GM18870 (cell line): ENCODE data around the gene GLP1R.

Source experiments
- ATAC-seq: cut with Tn5 transposase; IDR thresholded peaks from one replicate; pipeline ENCODE4 v1.9.1; 2021; ENCODE audit warnings: moderate library complexity; ENCODE audit not compliant: unreplicated experiment

The GLP1R gene

DNA sequence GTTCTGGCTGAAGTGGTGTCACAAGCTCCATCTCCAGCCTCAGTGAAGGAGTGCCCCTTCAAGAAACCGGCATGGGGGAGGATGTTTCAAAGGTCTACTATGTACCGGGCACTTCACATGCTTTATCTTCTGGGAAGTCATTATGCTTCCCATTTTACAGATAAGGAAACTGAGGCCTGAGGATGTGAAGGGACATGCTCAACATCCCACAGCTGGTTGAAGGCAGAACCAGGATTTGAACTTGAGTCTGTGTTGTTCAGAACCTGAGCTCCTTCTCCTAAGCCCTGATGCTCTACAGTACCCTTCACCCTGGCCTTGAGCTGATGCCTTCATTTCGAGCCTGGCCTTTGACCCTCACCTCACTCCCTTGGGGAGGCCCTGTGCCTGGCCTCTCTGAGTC is 13.0 kb downstream of the GLP1R start:
- ATAC-seq: no peak

DNA sequence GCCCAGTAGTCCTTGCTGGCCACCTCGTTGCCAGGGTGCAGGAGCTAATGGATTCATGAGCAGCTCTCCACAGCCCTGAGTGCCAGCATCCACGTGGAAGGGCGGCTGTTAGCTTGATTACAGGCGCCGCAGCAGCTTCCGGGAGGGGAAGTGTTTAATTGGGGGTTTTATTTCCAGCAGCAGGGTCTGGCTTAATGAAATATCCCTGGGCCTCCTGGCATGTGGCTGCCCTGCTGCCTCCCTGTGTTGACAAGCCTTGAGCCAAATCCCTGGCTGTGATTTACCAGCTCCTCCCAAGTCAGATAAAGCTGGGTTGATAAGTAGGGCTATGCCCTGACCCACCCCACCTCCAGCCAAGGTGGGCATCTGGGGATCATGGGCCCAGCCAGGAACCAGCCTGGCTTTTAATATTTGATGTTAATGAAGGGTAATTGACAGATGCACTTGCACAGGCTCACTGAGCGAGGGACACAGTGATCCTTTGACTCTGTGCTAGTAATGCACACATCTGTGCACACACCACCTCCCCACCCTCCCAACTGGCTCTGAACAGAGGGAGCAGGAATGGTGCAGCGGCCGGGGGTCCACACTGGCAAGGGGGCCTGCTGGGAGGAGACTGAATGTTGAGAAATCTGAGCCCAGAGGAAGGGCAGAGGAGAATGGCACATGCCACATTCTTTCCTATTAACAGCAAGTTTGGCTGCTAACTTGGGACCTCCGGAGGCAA is 13.6 kb downstream of the GLP1R start:
- no peak for ATAC-seq

DNA sequence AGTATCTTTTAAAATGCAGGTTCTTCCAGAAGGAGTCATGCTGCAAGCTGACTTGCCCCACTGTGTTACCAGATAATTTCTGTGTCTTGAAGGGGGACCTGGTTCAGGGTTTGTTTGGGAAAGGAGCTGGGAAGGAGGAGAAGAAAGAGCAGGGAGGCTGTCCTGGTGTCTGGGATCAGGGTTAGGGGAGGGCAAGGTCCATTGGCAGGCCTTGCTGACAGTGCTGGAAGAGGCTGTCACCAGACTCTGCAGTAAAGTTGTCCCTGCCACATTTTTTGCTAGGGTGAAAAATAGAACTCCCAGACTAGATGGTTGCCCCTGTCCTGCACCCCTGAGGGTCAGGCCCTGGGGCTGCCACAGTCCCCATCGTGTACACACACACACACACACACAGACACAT is 14.9 kb downstream of the GLP1R start:
- no peak for ATAC-seq

DNA sequence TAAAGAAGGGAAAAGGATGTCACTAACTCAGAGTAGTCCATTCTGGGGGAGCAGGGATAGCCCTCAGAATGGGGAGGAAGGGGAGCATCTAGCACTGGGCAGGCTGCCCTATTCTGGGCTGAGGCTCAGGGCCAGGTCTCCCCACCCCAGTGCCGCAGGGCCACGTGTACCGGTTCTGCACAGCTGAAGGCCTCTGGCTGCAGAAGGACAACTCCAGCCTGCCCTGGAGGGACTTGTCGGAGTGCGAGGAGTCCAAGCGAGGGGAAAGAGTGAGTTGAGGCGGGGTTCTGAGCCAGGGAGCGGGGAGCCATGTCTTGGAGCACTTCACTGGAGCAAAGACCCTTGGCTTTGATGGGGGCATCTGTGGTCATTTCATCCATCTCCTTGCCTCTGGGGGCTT is 17.0 kb downstream of the GLP1R start:
- ATAC-seq: no peak

DNA sequence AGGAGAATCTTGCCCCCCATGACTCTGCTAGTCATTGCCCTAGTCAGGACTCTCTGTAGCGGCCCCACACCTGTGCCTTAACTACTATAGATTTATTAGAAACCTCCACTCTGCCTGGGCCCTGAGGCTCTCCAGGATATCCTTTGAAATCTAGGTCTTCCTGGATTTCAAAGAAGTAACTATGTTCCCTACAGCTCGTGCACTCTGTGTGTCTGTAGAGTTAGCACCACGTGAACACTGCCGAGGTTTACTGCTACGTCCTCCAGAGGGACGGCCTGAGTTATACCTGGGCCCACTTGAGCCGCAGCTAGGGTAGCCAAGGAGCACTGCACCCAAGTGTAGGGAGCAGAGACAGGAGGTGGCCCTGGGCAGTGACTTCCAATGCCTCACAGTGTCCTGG is 19.8 kb downstream of the GLP1R start:
- no peak for ATAC-seq

DNA sequence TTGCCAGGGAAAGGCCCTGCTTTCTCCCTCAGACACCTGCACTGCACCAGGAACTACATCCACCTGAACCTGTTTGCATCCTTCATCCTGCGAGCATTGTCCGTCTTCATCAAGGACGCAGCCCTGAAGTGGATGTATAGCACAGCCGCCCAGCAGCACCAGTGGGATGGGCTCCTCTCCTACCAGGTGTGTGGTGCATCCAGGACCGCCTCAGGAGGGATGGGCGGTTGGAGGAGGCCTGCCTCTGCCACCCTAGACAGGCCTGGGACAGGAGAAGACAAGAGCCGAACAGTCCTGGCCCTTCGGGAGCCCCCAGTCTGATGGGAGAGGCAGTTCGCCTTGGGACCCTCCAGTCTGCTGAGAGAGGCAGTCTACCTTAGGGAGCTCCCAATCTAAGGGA is 24.2 kb downstream of the GLP1R start:
- ATAC-seq: no peak

DNA sequence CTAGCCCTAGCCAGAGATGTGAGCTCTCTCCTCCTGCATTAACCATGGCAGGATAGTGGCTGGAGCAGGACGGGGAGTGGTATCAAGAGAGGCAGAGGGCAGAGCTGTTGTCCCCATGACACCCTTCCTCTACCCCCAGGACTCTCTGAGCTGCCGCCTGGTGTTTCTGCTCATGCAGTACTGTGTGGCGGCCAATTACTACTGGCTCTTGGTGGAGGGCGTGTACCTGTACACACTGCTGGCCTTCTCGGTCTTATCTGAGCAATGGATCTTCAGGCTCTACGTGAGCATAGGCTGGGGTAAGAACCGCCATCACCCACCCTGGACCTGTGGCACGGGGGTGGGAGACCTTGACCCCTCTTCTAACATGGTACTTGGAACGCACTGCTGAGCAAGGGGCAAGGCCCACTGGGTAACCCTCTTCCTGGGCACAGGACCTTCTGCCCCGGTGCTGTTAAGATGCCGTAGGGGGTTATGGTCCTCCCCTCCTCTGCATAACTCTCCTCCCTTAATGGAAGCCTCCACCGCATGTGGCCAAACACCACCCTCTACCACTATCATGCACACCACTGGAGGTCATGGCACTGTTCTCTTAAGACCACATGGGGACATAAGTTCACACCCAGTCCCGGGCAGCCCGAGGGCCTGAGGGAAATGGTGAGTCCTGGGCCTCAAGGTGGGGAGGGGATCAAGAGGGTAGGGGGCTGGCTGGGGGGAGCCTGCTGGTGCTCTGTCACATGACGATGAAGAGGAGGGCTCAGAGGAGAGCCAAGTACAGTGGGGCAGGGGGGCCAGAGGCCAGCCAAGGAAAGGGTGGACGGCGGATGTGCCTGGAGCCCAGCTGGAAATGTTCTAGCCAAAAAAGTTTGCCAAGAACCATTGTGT is 25.1 kb downstream of the GLP1R start:
- ATAC-seq: no peak

DNA sequence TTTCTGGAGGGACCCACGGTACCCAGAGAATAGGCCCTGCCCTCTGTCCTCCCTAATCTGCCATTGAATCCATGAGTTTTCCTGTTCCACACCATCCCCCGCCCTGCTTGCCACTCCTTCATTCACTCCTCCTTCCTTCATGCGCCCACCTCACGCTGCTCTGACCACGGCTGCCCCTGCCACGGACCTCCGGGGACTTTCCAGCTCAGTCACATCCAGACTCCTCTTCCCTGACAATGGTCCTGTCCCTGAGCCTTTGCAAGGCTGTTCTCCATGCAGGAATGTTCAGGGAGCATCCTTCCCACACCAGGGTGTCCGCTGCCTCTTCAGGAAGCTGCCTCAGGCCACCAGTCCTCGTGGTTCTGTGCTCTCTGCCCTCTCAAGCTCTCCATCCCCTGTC is 25.9 kb downstream of the GLP1R start:
- ATAC-seq: no peak

DNA sequence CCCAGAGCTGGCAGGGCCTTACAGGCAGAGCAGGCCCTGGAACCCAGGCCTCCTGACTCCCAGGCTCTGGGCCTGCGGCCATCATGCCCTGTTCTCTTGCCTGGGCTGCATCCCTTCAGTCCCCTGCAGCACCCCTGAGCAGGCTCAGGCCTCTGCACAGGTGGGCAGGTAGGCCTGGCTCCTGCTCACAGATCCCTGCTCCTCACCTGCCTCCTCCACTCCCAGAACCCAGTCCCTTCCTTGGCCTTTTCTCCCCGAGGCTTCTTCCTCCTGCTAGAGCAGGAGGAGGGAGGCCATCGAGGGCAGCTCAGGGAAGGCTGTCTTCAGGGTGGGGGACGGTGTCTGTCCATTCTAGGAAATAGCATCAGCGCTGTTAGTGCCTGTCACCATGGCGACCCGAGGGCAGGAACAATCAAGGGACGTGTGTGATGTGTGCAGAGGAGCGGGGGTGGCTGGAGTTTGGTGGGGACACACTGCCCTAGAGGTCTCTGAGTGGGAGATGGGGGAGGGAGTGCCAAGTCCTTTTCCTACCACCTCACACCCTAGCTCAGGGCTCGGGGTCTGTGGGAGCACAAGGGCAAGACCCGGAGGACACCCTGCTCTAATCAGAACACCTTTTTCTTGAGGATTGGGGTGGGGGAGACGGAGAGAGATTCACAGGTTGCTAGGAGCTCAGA is 26.6 kb downstream of the GLP1R start:
- no peak for ATAC-seq

DNA sequence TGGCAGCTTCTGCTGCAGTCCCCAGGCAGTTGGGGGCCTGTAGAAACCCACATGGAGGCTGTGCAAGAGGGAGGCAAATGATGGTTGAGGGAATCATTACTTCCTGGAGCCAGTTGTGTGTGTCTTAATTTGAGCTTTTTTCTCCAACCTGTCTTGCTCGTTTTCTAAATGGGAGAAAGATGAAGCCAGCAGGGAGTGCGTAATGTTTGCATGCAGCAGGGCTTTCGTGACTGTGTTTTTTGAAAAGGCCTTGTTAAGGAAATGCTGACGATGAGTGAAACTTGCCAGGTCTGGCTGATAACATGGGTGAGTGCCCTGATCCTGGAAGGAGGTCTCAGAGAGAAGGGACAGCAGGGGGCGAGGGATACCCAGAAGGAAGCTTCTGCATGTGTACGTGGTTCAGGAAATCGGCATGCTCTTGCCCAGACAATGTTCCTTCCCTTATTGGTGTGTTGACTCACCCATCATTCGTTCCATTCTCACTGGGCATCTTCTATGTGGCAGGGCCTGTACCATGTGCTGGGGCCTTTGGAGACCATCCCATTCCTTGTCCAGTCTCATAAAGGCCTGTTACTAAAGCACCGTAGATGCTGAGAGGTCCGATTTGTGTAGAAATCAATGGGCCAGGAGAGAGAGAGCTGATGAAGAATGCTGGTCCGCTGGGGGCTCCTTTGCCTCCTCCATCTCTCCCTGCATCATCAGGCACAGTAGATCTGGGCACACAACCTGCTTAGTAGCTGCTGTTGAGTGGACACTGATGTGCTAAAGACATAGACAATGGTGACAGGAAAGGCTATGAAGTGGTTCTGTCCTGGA is 27.4 kb downstream of the GLP1R start:
- no peak for ATAC-seq

DNA sequence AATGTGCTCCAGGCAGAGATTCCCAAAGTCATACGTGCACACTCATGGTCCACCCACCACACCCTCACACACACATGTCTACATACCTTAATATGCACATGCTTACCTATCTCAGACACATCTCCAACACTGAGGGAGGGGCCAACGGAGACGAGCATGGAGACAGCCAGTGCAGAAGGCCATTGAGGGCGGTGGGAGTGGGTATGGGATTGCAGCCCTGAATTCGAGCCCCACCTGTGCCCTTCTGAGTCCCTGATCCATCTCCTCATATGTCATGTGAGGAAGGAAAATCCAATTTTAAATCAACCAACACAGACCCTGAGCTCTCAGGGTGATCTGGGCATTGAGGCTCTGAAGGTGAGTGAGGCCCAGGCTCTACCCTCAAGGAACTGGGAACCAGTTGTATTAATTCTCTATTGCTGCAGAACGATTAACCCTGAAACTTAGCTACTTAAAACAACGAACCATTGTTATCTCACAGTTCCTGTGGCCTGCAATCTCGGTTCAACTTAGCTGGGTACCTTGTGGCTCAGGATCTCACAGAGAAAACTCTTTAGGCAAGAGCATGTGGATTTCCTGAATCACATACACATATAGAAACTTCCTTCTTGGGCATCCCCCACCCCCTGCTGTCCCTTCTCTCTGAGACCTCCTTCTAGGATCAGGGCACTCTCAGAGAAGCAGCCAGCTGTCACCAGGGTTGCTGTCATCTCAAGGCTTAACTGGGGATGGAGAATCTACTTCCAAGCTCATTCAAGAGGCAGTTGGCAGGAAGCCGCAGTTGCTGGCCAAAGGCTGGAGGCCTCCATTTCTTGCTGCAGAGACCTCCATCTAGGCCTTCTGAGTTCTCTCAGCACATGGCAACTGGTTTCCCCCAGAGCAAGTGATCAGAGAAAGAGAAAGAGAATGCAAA is 28.3 kb downstream of the GLP1R start:
- no peak for ATAC-seq

DNA sequence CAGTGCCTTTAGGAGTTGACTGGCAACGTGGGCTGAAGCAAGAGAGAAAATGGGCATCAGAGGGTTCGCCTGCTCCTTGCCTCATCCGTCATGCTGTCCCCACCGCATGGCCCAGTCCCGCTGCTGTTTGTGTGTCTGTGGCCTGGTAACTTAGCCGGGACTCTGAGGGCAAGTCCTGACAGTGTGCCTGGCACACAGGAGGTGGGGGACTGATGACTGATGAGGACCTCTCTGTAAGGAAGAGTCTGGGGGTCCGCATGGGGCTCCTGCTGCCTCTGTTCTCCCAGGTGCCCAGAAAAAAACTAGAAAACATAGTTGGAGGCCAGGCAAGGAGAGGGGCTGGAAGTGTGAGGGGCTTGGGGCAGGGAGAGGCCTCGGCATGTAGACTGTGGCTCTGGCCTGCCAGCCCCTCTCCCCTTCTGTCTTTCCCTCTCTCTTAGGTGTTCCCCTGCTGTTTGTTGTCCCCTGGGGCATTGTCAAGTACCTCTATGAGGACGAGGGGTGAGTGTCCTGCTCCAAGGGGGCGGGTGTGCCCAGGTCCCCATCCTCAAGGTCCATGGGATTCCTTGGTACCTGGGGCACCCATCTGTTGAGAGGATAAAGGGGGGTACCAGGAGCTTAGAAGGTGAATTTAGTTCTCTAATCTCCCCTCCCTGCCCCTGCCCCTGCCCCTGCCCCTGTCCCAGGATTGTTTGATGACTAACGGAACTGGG is 29.5 kb downstream of the GLP1R start:
- no peak for ATAC-seq

DNA sequence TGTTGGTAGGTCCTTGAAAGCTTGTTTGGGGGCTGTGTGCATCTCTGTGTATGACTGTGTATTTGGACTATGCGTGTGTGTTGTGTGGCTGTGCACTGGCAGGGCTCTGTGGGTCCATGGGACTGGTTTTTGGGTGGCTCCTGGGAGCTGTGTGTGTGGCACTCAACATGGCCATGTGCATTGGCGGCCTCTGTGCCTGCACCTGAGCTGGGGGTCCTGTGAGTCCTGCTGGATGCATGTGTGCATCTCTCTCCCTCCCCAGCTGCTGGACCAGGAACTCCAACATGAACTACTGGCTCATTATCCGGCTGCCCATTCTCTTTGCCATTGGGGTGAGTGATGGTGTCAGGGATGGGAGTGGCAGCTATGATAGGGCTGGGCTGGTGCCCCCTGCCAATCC is 30.1 kb downstream of the GLP1R start:
- ATAC-seq: no peak

DNA sequence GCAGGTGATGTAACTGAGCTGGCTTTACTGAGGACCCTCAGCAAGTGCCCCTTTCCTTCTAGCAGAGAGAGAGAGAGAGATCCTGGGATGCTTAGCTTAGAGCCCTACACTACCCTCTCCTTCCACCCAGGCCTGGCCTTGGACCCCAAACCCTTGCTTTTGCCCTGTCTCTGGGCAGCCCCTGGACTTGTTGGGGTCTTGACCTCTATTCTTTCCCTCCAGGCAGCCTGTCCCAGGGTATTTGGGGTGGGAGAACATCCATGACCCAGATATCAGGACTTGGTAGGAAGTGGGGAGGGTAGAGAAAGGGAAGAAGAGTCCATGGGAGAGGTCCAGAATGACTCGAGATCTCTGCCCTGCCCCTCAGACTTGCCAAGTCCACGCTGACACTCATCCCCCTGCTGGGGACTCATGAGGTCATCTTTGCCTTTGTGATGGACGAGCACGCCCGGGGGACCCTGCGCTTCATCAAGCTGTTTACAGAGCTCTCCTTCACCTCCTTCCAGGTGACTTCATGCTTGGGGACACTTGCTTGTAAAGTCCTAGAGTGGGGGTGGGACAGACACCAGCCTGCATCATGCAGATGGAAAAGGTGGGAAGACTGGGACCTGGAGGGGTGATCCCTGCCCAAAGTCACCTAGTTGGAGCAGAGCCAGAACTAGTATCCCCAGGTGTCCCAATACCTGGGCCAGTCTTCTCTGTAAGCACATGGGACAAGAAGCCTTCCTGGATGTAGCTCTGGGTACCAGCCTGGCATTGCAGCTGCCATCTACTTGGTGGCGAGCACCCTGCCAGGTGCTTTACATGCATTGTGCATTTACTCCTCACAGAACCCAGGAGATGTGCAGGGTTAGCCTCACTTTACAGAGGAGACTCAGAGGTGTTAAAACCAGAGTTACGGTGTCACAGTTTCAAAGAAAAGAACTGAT is 30.9 kb downstream of the GLP1R start:
- no peak for ATAC-seq

DNA sequence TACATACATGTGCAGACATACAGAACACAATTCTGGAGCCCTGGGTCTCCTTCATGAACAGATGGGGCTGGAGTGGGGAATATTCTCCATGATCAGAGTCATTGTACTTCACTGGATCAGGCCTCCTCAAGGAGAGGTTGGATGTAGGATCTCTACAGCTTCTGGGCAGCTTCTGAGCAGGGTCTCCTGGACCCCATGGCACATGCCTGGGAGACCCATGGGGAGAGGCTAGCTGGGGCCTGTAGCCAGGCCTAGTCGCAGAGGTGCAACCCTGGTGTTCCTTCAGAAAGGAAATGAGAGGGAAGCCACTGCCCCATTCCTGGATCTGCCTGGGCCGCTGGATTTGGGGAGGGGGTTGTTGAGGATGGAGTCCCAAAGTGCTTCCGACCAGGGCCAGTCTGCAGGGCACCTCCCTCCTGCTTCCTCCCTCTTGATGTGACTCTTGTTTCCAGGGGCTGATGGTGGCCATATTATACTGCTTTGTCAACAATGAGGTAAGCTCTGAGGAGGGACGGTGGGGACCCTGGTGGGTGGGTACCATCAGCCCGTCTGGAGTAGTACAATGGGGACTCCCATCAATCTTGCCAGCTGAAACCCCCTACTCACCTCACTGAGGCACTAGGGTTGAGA is 31.8 kb downstream of the GLP1R start:
- no peak for ATAC-seq

DNA sequence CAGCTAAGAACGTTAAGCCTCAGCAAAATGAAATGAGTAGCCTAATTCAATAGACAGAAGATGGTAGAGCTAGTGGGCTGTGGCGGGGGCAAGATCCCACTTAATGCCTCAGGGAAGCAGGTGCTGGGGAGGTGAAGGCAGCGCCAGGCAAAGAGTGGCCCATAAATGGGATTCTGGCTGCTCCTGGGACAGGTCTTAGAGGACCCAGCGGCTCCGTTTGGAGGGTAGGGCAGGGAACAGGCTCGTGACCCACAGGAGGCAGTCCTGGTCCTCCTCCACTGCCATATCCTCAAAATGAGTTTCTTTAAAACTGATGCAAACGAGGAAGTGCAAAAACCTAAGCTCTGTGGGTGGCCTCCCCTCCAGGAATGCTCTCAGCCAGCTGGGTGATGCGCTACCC is 33.7 kb downstream of the GLP1R start:
- no peak for ATAC-seq

DNA sequence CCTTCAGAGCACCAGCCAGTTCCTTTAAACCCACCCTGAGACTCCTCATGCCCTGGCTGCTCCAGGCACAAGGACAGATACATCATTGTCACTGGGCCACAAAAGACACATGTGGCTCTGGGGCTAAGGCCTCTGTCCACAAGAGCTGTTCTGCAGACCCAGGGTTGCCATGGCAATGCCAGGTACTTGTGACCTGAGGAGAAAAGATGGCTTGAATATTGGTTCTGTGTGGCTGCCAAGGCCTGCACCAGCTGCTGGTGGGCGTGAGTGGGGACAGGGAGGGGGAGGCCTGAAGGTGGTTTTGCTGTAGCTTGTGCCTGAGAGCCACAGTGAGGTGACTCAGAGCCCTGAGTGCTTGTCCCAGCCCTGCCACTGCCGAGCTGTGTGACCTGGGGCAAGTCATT is 34.7 kb downstream of the GLP1R start:
- no peak for ATAC-seq

DNA sequence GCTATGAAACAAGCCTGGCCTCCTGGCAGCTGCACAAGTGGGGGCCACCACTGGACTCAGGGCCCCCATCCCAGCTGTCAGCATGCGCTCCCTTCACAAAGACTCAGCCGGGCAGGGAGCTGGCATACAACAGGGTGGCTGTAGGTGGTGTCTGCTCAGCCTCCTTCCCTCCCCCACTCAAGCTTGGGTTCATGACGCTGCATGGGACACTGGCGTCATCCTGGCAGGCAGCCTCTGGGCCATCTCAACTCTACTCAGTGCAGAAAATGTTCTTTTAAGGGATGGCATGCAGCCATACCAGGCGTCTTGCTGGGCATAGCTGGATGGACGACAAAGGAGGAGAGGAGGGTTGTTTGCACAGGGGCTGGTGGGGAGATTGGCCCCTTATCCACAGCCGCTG is 35.9 kb downstream of the GLP1R start:
- no peak for ATAC-seq
